HepG2 (cell line): Measurements from ENCODE around the gene KMT2E. TPM values are rescaled to one million over a fixed set of nuclear protein-coding genes. Genes with fewer than 3 reads are reported as not detected.
A peak's percentile ranks its signal among the peaks of the same experiment; 100 is the strongest.

ENCODE experiments used
- CREB1 ChIP-seq, 2 experiments: fragments of 450-650 bp in 1 of 2; IDR thresholded peaks; 2 replicates each; pipeline ENCODE4 v1.6.1; 2016 to 2017; ENCODE audit warnings: control low read depth in 1 of 2, mild to moderate bottlenecking in 1 of 2, missing compliant biosample characterization in 1 of 2, missing genetic modification characterization in 1 of 2
- CTCF ChIP-seq: sonication (generic); formaldehyde crosslinking; IDR thresholded peaks from 2 replicates; pipeline ENCODE4 v1.5.0; 2020; ENCODE audit warnings: mild to moderate bottlenecking, missing genetic modification reagents, moderate library complexity
- DNMT1 ChIP-seq: sonication (generic); formaldehyde crosslinking; IDR thresholded peaks from 2 replicates; pipeline ENCODE4 v1.5.1; 2020; ENCODE audit warnings: mild to moderate bottlenecking, missing genetic modification reagents
- HNRNPL ChIP-seq: fragments of 200-400 bp; formaldehyde crosslinking; IDR thresholded peaks from 2 replicates; pipeline ENCODE4 v1.6.1; 2017; ENCODE audit warnings: mild to moderate bottlenecking, low read depth, low read length
- IKZF1 ChIP-seq: fragments of 450-650 bp; IDR thresholded peaks from 2 replicates; pipeline ENCODE4 v1.7.1; 2016
- NKX3-1 ChIP-seq: sonication (generic); formaldehyde crosslinking; IDR thresholded peaks from 2 replicates; pipeline ENCODE4 v1.5.0; 2020; ENCODE audit warnings: missing genetic modification reagents
- PAF1 ChIP-seq: IDR thresholded peaks from 2 replicates; pipeline ENCODE4 v1.6.1; 2016; ENCODE audit warnings: missing genetic modification reagents, missing compliant biosample characterization
- RFXANK ChIP-seq: IDR thresholded peaks from 2 replicates; pipeline ENCODE4 v1.6.1; 2016
- TAF15 ChIP-seq: fragments of 200-400 bp; formaldehyde crosslinking; IDR thresholded peaks from one replicate; pipeline ENCODE4 v1.6.1; 2018; ENCODE audit warnings: mild to moderate bottlenecking, low read depth, low read length; ENCODE audit not compliant: poor library complexity, severe bottlenecking
- ZC3H4 ChIP-seq: sonication (generic); formaldehyde crosslinking; IDR thresholded peaks from 2 replicates; pipeline ENCODE4 v1.4.0; 2020; ENCODE audit warnings: missing genetic modification reagents, borderline replicate concordance
- ZNF12 ChIP-seq: sonication (generic); formaldehyde crosslinking; IDR thresholded peaks from 2 replicates; pipeline ENCODE4 v1.5.0; 2020; ENCODE audit warnings: missing genetic modification reagents
- ZNF260 ChIP-seq: sonication (generic); formaldehyde crosslinking; IDR thresholded peaks from 2 replicates; pipeline ENCODE4 v1.4.0; 2020; ENCODE audit warnings: missing genetic modification reagents, low read depth, mild to moderate bottlenecking, borderline replicate concordance
- ZNF570 ChIP-seq: sonication (generic); formaldehyde crosslinking; IDR thresholded peaks from 2 replicates; pipeline ENCODE4 v1.4.0; 2020; ENCODE audit warnings: mild to moderate bottlenecking, missing genetic modification reagents, borderline replicate concordance
- ZNF883 ChIP-seq: sonication (generic); formaldehyde crosslinking; IDR thresholded peaks from 2 replicates; pipeline ENCODE4 v1.5.1; 2020; ENCODE audit warnings: mild to moderate bottlenecking, missing genetic modification reagents; ENCODE audit errors: not compliant biosample characterization
- ZSCAN9 ChIP-seq: IDR thresholded peaks from 2 replicates; pipeline ENCODE4 v1.6.1; 2016; ENCODE audit warnings: borderline replicate concordance
- polyA plus RNA-seq, 8 experiments: library from polyadenylated mRNA; depleted of rRNA in 3 of 8; stranded (reverse) in 7 of 8; unstranded in 1 of 8; fragments of >200 nt; fragmentation: Illumina TruSeq in 4 of 8; extraction: Trizol in 4 of 8; gene quantifications; 2 replicates each; pipeline versions ENCODE4 v1.2.1 to v1.2.3, GENCODE V29; 2011 to 2016; ENCODE audit warnings: low read depth in 4 of 8, missing spikeins in 1 of 8, mixed read lengths in 1 of 8; ENCODE audit not compliant: insufficient read depth in 1 of 8
- total RNA-seq, 5 experiments: library from RNA; depleted of rRNA; stranded (reverse); fragments of >200 nt; fragmentation: Illumina TruSeq; extraction: Trizol; gene quantifications; 2 replicates each; pipeline ENCODE4 v1.2.3, GENCODE V29; 2016; ENCODE audit warnings: low read depth in 1 of 5
- TF ChIP-seq, protein P1 (sequence below): IDR thresholded peaks from 2 replicates; pipeline ENCODE4 v1.6.1; 2016; ENCODE audit warnings: missing compliant biosample characterization, missing genetic modification reagents, borderline replicate concordance
- TF ChIP-seq, protein P2 (sequence below): sonication (generic); formaldehyde crosslinking; IDR thresholded peaks from 2 replicates; pipeline ENCODE4 v1.4.0; 2020; ENCODE audit warnings: missing genetic modification reagents
- TF ChIP-seq, protein P3 (sequence below): sonication (generic); formaldehyde crosslinking; IDR thresholded peaks from 2 replicates; pipeline ENCODE4; 2020; ENCODE audit warnings: missing genetic modification reagents, mild to moderate bottlenecking, borderline replicate concordance

Gene KMT2E
- total and polyA plus RNA-seq, 2 of the 13 experiments (the other 11 are each of a cell fraction or from before 2014, with no cell fraction given), result 6.3 to 24.4 TPM

DNA sequence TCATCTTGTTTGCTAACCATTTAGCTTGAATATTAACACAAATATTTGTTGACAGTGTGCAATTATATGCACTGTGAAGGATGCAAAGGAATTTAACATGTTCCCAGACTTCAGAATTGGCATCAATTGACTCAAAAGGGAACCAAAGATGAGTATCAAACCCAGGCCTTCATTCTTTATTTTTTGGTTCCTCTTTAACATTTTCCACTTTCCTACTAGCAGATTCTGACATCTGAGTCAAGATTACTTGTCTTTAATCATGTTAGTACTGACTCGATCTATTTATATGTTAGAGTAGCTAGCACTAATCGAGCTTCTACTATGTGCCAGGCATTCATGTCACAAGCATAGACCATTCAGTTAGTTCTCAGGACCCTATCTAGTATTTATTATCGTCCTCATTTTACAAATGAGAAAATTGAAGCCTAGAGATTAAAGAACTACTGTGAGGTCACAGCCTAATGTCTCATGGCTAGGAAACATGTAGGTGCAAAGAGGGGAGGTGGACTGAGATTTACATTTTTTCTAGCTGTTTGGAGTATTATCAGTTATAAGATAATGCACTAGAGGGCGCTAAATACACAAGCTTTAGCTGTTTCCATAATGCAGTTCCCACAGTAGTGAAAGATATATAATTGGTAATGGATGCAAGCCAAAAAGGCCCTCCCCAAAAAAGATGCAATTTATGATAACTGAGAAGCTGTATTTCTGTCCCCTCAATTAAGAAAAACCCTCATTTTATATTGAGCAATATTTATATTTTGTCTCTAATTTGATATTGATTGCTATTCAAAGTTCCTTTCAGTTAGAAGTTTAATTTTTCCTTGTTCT, 32.9 kb upstream of the KMT2E start (continued):
- TF ChIP-seq CTCF, result peak; percentile 75
- no peak for TF ChIP-seq TAF15
- no peak for TF ChIP-seq HNRNPL
- no peak for TF ChIP-seq NKX3-1 (CRISPR knock-in tag)
- no peak for TF ChIP-seq IKZF1
- TF ChIP-seq ZSCAN9, result no peak
- no peak for TF ChIP-seq ZNF12
- TF ChIP-seq DNMT1 (CRISPR knock-in tag), result no peak
- TF ChIP-seq PAF1 (CRISPR knock-in tag), result peak; percentile 74
- TF ChIP-seq ZNF883 (CRISPR knock-in tag), result no peak
- no peak for TF ChIP-seq ZC3H4 (CRISPR knock-in tag)
- TF ChIP-seq, protein P1, sequence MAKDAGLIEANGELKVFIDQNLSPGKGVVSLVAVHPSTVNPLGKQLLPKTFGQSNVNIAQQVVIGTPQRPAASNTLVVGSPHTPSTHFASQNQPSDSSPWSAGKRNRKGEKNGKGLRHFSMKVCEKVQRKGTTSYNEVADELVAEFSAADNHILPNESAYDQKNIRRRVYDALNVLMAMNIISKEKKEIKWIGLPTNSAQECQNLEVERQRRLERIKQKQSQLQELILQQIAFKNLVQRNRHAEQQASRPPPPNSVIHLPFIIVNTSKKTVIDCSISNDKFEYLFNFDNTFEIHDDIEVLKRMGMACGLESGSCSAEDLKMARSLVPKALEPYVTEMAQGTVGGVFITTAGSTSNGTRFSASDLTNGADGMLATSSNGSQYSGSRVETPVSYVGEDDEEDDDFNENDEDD (CRISPR knock-in tag), result no peak
- no peak for TF ChIP-seq ZNF260 (CRISPR knock-in tag)
- TF ChIP-seq, protein P2, sequence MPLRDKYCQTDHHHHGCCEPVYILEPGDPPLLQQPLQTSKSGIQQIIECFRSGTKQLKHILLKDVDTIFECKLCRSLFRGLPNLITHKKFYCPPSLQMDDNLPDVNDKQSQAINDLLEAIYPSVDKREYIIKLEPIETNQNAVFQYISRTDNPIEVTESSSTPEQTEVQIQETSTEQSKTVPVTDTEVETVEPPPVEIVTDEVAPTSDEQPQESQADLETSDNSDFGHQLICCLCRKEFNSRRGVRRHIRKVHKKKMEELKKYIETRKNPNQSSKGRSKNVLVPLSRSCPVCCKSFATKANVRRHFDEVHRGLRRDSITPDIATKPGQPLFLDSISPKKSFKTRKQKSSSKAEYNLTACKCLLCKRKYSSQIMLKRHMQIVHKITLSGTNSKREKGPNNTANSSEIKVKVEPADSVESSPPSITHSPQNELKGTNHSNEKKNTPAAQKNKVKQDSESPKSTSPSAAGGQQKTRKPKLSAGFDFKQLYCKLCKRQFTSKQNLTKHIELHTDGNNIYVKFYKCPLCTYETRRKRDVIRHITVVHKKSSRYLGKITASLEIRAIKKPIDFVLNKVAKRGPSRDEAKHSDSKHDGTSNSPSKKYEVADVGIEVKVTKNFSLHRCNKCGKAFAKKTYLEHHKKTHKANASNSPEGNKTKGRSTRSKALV (CRISPR knock-in tag), result no peak
- no peak for TF ChIP-seq RFXANK (CRISPR knock-in tag)
- no peak for TF ChIP-seq ZNF570 (CRISPR knock-in tag)
- no peak for TF ChIP-seq CREB1 (IDR thresholded peaks at IDR 0.05)
- TF ChIP-seq CREB1 (CRISPR knock-in tag; IDR thresholded peaks at IDR 0.05), result 0 out of 2 replicates have a peak, but pooled peaks have one; percentile 25
- TF ChIP-seq, protein P3, sequence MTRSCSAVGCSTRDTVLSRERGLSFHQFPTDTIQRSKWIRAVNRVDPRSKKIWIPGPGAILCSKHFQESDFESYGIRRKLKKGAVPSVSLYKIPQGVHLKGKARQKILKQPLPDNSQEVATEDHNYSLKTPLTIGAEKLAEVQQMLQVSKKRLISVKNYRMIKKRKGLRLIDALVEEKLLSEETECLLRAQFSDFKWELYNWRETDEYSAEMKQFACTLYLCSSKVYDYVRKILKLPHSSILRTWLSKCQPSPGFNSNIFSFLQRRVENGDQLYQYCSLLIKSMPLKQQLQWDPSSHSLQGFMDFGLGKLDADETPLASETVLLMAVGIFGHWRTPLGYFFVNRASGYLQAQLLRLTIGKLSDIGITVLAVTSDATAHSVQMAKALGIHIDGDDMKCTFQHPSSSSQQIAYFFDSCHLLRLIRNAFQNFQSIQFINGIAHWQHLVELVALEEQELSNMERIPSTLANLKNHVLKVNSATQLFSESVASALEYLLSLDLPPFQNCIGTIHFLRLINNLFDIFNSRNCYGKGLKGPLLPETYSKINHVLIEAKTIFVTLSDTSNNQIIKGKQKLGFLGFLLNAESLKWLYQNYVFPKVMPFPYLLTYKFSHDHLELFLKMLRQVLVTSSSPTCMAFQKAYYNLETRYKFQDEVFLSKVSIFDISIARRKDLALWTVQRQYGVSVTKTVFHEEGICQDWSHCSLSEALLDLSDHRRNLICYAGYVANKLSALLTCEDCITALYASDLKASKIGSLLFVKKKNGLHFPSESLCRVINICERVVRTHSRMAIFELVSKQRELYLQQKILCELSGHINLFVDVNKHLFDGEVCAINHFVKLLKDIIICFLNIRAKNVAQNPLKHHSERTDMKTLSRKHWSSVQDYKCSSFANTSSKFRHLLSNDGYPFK (CRISPR knock-in tag), result no peak
